Measurements from ENCODE around the gene DUSP2.

Gene DUSP2

DNA sequence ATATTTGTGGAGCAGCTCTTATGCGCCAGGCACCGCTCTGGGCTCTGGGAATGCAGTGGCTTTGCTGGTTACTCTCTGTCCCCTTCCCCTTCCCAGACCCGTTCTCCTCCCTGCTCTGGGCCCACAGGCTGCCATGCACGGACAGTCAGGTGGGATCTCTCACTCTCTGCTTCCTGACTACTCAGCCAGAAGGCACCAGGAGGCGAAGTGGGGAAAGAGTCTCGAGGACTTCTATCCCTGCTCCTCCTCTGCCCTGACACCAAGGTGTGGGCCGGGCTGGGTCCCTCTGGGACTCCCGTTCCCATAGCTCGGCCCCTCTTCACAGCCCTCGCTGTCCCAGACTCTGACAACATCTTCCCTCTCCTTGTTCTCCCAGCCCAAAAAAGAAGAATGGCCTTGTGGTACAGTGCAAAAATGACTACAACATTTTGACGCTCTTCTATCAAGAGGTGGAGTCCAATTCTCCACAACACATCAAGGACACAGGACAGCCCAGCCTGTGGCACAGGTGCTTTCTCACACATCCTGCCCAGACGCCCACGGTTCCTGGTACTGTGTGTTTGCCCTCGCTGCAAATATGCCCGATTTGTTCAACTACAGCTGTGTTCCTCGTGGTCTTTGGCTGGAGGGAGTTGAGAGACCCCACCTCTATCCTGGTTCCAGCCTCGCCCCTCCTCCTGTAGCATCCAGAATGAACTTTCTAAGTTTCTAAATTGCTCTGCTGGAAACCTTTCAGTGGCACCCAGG is 14.0 kb upstream of the DUSP2 start:
- Histone ChIP-seq H3K36me3 (ENCODE audit: control insufficient read depth, low read depth, low read length) (no peaks in the 10 kb centered on the region), H3K9ac (ENCODE audit: low read length) (no peak overlapping the region), H3K4me1 (ENCODE audit: control insufficient read depth, low read depth, low read length) (peaks cover 8% of the 10 kb centered on the region), H3K27me3 (ENCODE audit: control insufficient read depth, insufficient read depth, low read length) (no peaks in the 10 kb centered on the region), H3K27ac (ENCODE audit: low read length) (no peak overlapping the region), H3K9me3 (ENCODE audit: control insufficient read depth, low read depth, low read length) (no peaks in the 10 kb centered on the region), H3K4me3 (ENCODE audit: low read length) (no peak overlapping the region)

DNA sequence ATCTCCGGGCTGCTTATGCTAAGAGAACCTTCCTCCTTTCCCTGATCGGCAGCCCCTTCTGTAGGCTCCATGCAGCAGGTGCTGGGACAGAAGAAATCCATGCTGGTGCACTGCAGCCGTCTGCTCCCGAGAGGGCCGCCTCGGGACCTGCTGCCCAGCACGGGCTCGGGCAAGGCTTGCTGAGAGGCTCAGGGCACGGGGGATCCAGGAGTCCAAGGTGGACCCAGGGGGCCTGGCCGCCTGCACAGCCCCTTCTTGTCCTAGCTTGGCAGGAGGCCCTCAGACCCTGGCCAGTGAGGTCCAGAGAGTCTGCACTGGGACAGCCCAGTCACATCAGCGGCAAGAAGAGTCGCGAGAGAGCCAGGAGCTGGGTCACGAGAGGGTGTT is 13.3 kb upstream of the DUSP2 start:
- no peak overlapping the region for H3K9ac ChIP-seq (ENCODE audit: low read length)
- H3K27me3 ChIP-seq (ENCODE audit: control insufficient read depth, insufficient read depth, low read length), result no peaks in the 10 kb centered on the region
- H3K27ac ChIP-seq (ENCODE audit: low read length), result no peak overlapping the region
- H3K4me3 ChIP-seq (ENCODE audit: low read length), result no peak overlapping the region
- H3K9me3 ChIP-seq (ENCODE audit: control insufficient read depth, low read depth, low read length), result no peaks in the 10 kb centered on the region
- peaks cover 8% of the 10 kb centered on the region for H3K4me1 ChIP-seq (ENCODE audit: control insufficient read depth, low read depth, low read length)
- H3K36me3 ChIP-seq (ENCODE audit: control insufficient read depth, low read depth, low read length), result no peaks in the 10 kb centered on the region

DNA sequence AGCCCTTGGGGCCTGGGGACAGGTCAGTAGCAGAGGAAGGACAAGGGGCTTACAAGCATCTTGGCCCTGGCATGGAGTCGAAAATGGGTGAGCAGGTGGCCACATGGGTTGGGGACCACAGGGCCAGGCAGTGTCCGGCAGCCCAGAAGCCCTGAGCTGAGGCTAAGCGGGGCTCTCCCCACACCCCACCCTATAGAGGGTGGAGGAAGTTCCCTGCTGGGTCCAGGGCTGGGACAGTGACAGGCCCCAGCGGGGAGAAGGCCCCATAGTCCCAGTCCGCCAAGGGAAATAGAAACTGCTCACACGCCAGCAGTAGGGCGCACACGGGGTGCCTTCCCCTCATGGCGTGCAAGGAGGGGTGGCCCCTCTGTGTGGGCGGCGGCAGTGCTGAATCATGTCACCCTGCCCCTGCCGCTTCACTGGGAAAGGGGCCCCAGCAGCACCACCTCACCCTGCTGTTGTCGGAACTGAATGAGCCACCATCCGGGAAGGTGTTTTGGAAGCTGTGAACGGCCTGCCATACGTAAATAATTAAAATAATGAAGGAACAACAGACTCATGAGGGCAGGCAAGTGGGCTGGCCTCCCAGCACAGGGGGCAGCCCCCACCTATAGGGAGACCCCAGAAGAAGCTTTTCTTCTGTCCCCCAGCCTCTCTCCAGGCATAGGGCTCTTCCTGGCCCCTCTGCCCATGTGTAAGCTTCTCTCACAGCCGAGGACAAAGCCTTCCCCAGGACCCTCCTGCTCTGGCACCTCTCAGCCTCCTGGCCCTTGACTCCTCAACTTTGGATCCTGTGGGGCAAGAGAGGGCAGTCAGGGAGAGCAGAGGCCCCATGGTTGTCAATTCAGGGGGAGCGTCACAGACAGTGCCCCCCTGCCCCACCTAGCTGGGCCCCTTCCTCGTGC is 12.7 kb upstream of the DUSP2 start:
- Histone ChIP-seq H3K9me3 (ENCODE audit: control insufficient read depth, low read depth, low read length) (no peaks in the 10 kb centered on the region), H3K4me3 (ENCODE audit: low read length) (no peak overlapping the region), H3K36me3 (ENCODE audit: control insufficient read depth, low read depth, low read length) (no peaks in the 10 kb centered on the region), H3K9ac (ENCODE audit: low read length) (no peak overlapping the region), H3K4me1 (ENCODE audit: control insufficient read depth, low read depth, low read length) (peaks cover 11% of the 10 kb centered on the region), H3K27ac (ENCODE audit: low read length) (no peak overlapping the region), H3K27me3 (ENCODE audit: control insufficient read depth, insufficient read depth, low read length) (no peaks in the 10 kb centered on the region)

DNA sequence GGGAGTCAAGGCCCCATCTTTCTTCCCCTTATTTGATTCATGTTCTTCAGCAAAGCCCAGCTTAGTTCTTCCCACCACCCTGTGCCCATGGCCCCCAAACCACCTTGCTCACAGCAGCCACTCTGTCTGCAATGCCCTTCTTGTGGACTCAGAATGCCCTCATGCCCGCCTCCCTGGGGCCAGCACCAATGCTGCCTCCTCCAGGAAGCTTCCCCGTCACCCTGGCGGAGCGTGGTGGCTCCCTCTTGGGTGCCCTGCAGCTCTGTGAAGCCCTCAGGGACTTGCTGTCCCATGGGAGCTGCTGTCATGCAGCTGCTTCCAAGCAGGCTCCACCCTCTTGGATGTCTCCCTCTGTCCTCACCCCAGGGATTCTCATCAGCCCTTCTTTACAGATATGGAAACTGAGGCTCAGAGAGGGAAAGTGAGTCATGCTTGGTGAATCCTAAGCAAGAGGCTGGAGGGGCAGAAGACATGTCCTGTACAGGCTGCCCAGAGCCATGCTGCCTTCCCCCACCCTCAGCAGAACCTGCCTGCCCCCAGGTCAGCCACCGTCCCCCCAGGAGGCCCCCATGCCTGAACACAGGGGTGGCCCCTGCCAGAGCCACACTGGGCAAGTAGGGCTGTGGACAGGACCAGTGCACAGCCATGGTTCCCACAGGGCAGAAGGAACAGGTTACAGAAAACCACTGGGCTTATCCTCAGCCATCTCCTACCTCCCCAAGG is 11.8 kb upstream of the DUSP2 start:
- Histone ChIP-seq H3K36me3 (ENCODE audit: control insufficient read depth, low read depth, low read length) (no peaks in the 10 kb centered on the region), H3K9me3 (ENCODE audit: control insufficient read depth, low read depth, low read length) (no peaks in the 10 kb centered on the region), H3K27me3 (ENCODE audit: control insufficient read depth, insufficient read depth, low read length) (no peaks in the 10 kb centered on the region), H3K9ac (ENCODE audit: low read length) (no peak overlapping the region), H3K4me1 (ENCODE audit: control insufficient read depth, low read depth, low read length) (peaks cover 19% of the 10 kb centered on the region), H3K27ac (ENCODE audit: low read length) (no peak overlapping the region), H3K4me3 (ENCODE audit: low read length) (no peak overlapping the region)

DNA sequence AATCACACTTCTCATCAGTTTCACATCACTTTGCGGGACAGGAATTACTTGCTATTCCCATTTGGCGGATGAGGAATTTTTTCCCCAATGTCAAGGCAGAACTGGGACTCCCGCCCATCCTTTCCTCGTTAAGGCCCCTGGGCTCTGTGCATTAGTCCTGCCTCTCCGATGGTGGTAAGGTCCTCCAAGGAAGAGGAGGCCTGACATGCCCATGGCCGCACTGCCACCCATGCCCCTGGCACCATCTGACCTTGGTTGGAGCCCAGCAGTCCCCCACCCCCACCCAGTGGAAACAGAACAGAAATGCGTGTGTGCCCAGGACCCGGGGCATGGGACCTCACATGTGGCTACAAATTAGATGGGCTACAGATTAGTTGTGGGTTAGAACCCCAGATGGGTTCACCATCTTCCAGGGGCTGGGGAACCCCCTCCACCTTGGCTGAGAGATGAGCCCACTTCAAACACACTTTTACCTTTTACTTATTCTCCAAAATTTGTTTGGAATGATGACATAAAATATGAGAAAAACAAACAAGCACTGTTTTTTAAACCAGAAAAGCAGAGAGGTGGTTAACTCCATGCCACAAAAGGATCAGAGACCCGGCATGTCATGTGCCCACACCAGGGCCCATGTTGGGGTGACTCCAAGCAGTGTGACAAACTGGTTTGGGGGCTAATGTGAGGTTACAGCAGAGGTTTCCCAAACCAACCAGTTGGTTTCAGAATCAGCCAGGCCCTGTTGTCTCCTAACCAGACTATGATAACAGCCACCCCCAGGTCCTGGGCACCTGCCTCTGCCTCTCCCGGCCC is 11.0 kb upstream of the DUSP2 start:
- H3K27ac ChIP-seq (ENCODE audit: low read length), result no peak overlapping the region
- peaks cover 23% of the 10 kb centered on the region for H3K4me1 ChIP-seq (ENCODE audit: control insufficient read depth, low read depth, low read length)
- no peaks in the 10 kb centered on the region for H3K9me3 ChIP-seq (ENCODE audit: control insufficient read depth, low read depth, low read length)
- H3K4me3 ChIP-seq (ENCODE audit: low read length), result no peak overlapping the region
- H3K36me3 ChIP-seq (ENCODE audit: control insufficient read depth, low read depth, low read length), result no peaks in the 10 kb centered on the region
- H3K27me3 ChIP-seq (ENCODE audit: control insufficient read depth, insufficient read depth, low read length), result no peaks in the 10 kb centered on the region
- H3K9ac ChIP-seq (ENCODE audit: low read length), result no peak overlapping the region

DNA sequence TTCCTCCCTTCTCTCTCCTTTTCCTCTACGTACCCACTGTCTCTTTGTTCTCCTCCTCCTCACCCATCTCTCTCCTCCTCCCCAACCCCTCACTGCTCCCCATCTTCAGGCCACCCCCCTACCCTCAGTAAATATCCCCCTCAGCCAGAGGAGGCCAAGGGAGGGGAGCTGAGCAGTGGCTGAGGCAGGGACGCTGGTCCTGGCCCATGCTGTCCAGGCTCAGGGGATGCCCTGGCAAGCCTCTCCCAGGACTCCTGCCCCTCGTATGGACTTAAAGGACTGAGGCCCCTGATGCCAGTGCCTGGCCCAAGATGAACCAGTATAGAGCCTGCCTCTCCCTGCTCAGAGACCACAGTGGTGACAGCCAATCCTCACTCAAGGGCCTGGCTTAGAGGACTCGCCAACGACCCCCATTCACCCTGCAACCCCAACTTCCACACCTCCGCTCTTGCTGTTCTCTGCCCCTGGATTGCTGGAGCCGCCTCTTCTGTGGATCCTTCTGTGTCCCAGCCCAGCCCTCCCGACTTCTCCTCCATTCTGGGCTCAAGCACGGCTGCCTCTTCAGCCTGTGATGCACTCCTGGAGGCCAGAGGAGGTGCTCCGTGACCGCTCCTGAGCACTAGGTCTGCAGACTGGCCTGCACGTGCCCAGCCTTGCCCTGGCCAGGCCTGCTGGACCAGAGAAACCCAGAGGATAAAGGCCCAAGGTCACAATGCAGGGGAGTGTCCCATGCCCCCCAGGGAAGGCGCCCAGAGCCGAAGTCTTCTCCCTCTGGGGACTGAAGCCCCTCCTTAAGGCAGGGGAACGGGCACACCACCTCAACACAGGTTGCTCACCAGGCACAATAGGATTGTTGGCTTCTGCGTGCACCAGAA is 9.5 kb upstream of the DUSP2 start:
- Histone ChIP-seq H3K4me3 (ENCODE audit: low read length) (no peak overlapping the region), H3K9ac (ENCODE audit: low read length) (no peak overlapping the region), H3K36me3 (ENCODE audit: control insufficient read depth, low read depth, low read length) (no peaks in the 10 kb centered on the region), H3K9me3 (ENCODE audit: control insufficient read depth, low read depth, low read length) (no peaks in the 10 kb centered on the region), H3K27me3 (ENCODE audit: control insufficient read depth, insufficient read depth, low read length) (no peaks in the 10 kb centered on the region), H3K27ac (ENCODE audit: low read length) (no peak overlapping the region), H3K4me1 (ENCODE audit: control insufficient read depth, low read depth, low read length) (peaks cover 23% of the 10 kb centered on the region)

DNA sequence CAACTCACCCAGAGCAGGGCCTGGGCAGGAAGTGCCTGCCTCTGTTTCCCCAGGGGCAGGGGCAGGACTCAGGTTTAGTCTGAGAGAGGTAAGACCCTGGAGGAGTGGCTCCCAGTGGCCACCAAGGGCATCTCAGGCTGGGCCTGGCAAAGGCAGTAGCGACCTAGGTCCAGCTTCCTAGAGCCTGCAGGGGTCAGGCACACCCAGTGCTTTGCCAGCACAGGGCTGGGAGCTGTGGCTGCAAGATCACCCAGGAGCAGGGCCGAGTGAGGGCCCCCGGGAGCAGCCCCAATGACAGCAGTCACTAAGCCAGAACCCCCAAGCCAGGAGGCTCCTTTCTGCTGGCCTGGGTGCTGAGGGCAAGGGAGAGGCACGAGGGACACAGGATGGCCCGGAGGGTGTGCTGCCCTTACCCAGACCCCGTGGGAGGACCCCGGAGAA is 8.8 kb upstream of the DUSP2 start:
- Histone ChIP-seq H3K27me3 (ENCODE audit: control insufficient read depth, insufficient read depth, low read length) (no peaks in the 10 kb centered on the region), H3K27ac (ENCODE audit: low read length) (no peak overlapping the region), H3K4me1 (ENCODE audit: control insufficient read depth, low read depth, low read length) (peaks cover 27% of the 10 kb centered on the region)

DNA sequence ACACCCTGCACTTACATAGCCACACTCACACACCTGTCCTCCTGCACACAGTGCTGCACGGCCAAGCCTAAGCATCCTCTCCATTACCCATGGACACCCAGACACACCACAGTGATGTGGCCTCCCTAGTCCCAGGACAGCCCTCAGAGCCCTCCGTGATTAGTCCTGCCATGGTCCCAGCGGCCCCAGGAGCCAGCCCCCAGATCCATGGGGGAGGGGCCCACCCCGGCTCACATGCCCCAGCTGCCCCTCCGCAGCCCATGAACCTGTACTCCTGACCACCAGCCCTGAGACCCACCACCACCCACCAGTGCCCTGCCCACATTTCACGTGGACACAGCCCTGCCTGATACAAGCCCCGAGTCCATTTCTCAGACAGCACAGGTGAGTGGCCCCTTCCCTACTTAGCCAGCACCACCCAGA is 8.1 kb upstream of the DUSP2 start:
- Histone ChIP-seq H3K9ac (ENCODE audit: low read length) (no peak overlapping the region), H3K36me3 (ENCODE audit: control insufficient read depth, low read depth, low read length) (no peaks in the 10 kb centered on the region), H3K4me1 (ENCODE audit: control insufficient read depth, low read depth, low read length) (peaks cover 32% of the 10 kb centered on the region), H3K27ac (ENCODE audit: low read length) (no peak overlapping the region), H3K9me3 (ENCODE audit: control insufficient read depth, low read depth, low read length) (no peaks in the 10 kb centered on the region), H3K4me3 (ENCODE audit: low read length) (no peak overlapping the region), H3K27me3 (ENCODE audit: control insufficient read depth, insufficient read depth, low read length) (no peaks in the 10 kb centered on the region)

More for the DNA sequence above, 8.8 kb upstream of the DUSP2 start:
- Histone ChIP-seq H3K9ac (ENCODE audit: low read length) (no peak overlapping the region), H3K36me3 (ENCODE audit: control insufficient read depth, low read depth, low read length) (no peaks in the 10 kb centered on the region), H3K4me3 (ENCODE audit: low read length) (no peak overlapping the region), H3K9me3 (ENCODE audit: control insufficient read depth, low read depth, low read length) (no peaks in the 10 kb centered on the region)

DNA sequence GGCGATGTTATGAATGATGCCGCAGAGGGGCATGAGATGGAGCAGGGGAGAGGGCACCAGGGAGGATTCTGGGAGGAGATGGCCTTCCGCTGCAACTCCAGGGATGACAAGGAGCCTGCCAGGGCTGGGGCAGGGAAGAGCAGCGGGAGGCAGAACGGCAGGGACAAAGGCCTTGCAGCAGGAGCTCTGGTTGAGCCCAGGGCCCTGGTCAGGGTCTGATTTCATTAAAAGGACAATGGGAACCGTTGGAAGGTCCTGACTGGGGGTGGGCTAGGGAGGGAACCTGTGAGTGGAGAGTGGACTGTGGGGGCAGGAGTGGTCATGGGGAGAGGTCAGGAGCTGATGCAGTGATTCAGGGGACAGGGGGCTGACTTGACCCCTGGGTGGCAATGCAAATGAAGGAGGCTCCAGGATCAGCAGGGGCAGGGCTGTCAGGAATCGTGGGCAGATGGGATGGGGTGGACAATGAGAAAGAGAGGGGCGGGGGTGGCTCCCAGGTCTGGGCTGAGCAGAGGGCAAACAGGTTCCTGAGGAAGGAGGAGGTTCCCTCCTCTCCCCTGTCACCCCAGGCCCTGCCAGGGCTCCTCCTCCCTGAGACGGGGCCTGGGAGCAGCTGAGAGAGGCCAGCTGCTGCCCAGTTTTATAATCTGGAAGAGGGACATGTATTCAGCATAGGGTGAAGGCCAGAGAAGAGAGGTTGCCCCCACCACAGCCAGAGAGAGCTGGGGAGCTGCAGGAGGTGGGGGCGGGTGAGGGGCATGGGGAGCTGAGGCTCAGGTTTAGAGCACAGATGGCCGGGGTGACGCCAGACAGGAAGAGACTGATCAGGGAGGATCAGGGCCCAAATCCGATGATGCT is 7.3 kb upstream of the DUSP2 start:
- peaks cover 33% of the 10 kb centered on the region for H3K4me1 ChIP-seq (ENCODE audit: control insufficient read depth, low read depth, low read length)
- H3K27me3 ChIP-seq (ENCODE audit: control insufficient read depth, insufficient read depth, low read length), result no peaks in the 10 kb centered on the region
- H3K4me3 ChIP-seq (ENCODE audit: low read length), result no peak overlapping the region
- H3K27ac ChIP-seq (ENCODE audit: low read length), result no peak overlapping the region
- H3K36me3 ChIP-seq (ENCODE audit: control insufficient read depth, low read depth, low read length), result no peaks in the 10 kb centered on the region
- no peak overlapping the region for H3K9ac ChIP-seq (ENCODE audit: low read length)
- H3K9me3 ChIP-seq (ENCODE audit: control insufficient read depth, low read depth, low read length), result no peaks in the 10 kb centered on the region
